ENCODE measurements around the gene POFUT2.

The POFUT2 gene

DNA sequence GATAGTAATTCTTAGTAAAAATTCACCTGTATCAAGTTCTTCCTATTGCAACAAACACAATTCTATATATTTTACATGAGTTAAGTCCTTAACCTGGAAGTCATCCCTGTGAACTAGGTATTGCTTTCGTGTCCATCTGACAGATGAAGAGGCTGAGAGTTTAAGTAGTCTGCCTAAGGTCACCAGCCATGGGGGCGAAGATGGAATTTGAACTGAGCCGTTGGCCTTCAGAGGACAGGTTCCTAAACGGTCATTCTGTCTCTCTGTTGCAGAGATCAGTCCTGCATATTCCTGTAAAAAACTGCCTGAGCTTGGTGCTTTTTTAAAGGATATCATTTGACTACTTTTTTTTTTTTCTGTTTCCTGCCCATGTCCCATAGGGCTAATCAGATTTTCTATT is 10.2 kb upstream of the POFUT2 start:
- DNase-seq (ENCODE audit: low read depth), result no peak

DNA sequence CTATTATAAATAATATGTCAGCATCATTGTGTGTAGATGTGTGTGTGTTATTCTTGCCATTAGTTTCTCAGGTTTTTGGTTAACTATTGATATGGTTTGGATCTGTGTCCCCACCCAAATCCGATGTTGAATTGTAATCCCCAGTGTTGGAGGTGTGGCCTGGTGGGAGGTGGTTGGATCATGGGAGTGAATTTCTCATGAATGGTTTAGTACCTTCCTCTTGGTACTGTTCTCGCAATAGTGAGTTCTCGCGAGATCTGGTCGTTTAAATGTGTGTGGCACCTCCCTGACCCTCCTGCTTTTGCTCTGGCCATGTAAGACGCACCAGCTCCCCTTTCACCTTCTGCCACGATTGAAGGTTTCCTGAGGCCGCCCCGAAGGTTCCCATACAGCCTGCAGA is 9.6 kb upstream of the POFUT2 start:
- DNase-seq (ENCODE audit: low read depth), result no peak

DNA sequence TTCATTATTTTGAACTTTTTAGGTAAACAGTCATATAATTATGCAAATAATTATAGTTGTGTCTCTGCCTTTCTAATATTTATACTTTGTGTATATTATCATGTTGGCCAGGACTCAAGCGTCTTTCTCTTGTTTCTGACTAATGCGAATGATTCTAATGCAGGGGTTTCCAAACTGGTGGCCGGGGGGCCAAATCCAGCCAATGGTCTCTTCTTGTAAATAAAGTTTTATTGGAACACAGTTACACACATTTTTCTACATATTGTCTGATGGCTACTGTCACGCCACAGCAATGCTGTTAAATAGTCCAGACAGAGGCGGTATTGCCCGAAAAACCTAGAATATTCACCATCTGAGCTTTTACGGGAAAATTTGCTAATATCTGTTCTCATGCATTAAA is 8.9 kb upstream of the POFUT2 start:
- no peak for DNase-seq (ENCODE audit: low read depth)

DNA sequence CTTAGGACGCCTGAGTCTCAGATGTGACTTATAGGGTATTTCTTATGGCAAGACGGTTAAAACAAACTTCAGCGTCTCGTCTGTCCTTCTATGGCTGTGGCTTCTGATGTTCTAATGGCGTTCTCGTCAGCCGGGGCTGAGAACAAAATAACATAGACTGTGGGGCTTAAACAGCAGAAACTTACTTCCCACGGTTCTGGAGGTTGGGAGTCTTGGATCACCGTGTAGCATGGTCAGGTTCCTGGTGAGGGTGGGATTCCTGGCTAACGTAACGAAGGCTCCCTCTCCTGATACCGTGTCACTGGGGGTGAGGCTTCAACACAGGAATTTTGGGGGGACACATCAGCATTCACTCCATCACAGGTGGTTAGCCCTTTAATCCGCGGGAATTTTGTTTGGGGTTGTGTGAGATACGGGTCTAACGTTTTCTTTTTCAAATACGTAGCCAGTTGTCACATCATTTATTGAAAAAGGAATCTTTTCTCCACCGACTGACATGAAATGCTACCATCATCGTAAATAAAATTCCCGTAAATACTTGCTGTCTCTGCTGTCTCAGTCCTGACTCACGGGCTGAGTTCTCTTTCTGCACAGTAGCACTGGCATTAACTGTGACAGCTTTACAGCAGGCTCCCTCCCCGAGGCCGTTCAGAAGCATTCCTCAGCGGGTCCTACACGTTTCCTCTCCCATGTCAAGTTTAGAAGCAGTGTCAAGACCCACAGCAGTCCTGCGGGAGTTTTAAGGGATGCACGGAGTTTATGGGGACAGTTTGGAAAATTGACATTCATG is 8.1 kb upstream of the POFUT2 start:
- no peak for DNase-seq (ENCODE audit: low read depth)

DNA sequence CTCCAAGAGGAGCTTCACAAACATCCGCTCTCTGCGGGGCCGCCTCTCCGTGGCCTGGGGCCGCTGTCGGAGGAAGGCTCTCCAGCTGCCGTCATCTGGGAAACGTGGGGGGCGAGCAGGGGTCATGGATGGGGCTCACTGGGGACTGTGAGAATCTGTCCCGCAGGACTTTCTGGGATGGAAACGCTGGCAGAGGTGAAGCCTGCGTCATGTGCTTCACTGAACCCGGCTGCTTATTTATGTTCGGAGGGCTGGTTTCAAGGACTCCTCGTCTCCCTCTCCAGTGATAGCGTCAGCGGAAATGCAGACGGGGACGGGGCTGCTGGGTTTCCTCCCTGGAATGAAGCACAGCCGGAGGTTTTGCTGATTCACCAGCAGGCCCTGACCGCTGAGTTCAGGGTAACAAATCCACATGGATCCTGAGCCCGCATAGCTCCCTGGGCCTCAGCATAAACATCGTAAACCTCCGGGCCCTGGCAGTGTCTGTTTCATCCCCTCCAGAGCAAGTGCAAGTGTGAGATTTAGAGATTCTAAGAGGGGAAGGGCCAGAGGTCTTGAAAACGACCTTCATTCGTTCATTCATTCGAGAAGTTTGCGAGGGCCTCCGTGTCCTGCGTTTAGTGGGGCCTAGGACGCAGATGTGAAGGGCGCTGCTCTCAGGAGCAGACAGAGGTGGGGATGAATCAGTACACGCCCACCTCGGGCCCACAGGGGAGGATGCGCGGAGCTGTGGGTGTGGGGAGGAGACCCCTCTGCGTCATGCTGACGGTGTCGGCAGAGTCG is 7.0 kb upstream of the POFUT2 start:
- no peak for DNase-seq (ENCODE audit: low read depth)

DNA sequence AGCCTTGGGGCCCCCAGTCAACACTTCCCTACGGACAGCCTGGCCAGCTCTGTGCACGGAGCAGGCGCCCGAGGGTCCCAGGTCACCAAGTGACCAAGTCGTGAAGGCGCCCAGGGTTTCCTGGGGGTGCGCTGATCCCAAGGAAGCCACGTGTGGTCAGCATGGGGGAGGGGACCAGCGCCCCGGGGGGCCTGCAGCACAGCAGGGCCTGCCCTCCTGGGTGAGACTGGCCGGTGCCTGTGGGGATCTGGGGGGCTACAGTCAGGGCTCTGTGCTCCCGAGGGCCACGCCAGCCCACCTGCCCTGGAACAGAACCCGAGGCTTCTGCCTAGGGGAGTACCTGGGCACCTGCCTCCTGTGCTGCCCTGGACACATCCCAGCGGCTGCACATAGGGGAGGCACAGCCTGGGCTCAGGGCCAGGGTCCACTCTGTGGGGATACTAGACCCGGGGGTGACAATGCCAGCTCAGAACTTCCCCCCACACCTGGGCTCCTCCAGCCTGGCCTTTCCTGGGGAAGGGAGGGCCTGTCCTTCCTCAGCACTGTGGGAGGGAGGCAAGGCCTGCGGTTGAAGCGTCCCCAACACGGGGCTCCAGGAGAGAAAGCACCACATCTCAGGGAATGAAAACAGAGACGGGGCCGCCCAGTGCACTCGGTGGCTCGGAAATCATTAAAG is 6.2 kb upstream of the POFUT2 start:
- no peak for DNase-seq (ENCODE audit: low read depth)

DNA sequence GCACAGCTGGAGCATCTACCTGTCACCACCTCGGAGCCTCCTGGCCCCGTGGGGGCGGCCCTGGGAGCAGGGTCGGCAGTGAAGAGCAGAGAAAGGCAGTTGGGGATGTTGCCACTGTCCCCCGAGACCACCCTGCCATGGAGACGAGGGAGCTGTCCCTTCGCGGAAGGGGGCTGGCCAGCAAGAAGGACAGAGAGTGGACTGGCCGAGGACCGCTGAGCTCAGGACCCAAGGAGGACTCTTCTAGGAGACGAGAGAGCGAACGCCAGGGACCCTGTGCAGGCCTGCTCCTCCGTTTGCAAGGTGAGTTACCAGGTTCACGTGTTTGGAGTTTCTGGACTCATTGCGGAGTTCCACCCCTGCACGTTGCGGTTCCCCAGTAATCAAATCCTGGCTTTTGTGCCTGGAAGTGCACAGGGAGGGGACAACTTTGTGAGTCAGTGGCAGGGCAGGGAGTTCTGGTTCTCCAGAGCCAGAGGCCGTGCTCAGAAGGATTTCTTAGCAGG is 5.6 kb upstream of the POFUT2 start:
- no peak for DNase-seq (ENCODE audit: low read depth)

DNA sequence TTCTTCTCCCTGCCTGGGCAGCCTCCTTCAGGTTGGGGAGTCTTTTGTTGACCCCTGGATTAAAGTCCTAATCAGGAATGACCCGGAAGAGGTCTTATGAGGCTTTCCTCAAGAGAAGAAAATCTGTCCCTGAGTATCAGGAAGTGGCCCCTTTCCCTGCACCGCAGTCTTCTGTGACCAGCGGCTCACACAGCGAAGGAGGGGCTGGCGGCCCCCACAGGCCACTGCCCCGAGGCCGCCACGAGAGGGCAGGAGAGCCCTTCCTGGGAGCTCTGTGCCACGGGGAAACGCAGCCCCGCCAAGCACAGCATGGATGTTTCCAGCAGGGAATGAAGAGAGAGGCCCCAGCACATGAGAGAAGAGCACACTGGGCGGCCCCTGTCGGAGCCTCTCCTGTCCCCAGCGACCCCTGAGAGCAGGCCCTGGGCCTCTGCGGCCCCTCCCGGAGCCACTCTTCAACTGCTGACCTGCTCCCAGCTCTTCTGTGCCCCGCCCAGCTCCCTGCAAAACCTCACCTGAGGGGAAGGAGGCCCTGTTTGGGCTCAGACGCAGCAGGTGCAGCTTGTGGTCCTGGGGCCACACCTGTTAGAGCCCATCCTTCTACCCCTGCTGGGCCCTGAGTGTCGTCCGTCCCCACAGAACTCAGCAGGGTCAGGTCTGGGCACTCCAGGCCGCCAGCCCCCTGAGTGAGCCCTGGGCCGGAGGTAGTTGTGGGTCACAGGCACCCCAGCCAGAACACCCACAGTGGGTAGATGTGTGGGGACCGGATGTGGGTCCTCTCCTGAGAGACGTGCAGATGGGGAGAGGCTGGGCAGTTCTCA is 4.9 kb upstream of the POFUT2 start:
- peak; percentile 55 for DNase-seq (ENCODE audit: low read depth)

DNA sequence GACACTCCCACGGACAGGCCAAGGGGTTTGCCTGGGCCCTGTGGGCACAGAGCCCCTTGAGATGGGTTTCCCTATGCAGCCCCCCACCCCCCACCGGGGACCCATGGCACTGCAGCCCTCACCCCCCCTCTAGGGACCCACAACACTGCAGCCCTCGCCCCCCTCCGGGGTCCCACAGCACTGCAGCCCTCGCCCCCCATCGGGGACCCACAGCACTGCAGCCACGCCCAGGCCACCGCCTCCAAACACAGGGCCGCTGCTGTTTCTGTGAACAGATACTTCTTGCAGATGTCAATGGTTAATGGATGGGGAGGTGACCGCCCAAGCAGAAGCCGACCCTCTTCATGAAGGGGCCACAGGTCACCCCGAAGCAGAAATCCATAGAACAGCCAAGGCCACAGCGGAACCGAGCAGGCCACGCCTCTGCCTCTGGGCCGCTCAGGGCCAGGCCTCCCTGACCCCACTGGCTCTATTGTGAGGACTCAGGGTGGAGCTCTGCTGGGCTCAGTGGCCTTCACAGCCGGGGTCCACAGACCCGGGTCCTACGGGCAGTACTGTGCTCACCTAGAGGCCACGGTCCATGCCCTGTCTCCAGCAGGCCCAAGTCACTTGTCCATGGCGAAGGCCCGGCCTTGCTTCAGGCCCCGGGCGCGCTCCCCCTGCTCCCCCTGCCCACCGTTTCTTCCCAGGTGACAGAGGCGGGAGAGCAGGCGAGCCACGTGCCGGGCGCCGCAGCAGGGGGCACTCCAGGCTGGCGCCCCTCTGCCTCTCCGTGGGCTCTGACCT is 4.1 kb upstream of the POFUT2 start:
- no peak for DNase-seq (ENCODE audit: low read depth)

DNA sequence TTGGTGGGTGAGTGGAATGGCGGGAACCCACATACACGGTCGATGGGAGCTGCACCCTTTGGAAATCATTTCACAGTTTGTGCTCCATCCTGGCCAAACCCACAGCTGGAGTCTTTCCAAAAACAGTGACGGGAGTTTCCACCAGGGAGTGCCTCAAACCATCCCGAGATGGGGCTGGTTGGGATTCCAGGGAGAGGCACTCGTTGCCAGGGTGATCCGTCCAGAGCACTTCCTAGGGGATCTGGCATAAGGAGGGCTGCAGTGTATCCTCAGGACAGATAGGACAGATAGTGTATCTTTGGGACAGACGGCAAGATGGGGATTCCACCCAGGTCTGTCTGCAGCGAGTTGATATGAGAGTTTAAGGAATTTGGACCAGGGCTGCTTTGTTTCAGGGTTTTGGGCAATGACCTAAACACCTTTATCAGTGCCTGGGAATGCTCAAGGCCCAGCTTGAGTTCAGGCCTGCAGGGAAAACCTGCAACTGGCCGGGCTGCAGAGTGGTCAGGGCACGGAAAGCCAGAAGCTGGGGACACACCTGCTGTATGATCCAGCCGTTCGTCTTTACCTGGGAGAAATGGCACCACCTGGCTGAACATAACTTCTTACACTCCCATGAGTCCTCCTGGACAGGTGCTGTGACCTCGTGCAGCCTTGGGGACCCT is 3.4 kb upstream of the POFUT2 start:
- no peak for DNase-seq (ENCODE audit: low read depth)

DNA sequence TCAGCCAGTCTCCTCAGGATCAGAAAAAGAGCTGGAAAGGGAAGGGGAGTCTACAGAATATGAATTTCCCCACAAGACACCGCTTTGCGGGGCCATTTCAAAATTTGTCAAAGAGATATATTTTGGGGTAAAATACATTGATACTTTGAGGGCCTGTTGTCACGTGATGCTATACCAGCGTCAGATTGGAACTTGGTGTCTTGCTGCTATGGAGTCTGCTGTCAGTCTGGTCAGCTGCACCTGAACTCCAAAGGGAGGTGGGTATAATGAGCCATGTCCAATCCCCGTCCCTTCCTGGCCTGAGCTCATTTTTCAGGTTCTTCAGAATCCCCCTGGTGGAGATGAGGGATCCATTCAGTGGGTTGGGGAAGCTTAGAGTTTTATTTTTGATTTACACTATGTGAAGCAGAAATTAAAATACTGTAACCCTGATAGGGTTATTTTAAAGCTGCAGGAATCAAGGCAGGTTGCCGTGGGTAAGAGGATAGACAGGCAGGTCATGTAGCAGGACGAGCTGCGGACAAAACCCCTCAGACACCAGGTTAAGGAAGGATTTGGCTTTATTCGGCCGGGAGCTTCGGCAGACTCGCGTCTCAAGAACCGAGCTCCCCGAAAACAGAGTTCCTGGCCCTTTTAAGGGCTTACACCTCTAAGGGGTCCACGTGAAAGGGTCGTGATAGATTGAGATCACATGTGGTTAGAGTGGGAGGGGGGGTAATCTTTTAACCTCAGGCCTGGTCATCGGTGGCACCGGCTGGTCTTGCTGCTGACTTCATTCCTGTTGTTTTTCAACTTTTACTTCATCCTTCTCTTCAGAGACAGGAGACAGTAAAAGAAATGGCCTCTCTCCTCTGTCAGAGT is 2.2 kb upstream of the POFUT2 start:
- DNase-seq (ENCODE audit: low read depth), result no peak

DNA sequence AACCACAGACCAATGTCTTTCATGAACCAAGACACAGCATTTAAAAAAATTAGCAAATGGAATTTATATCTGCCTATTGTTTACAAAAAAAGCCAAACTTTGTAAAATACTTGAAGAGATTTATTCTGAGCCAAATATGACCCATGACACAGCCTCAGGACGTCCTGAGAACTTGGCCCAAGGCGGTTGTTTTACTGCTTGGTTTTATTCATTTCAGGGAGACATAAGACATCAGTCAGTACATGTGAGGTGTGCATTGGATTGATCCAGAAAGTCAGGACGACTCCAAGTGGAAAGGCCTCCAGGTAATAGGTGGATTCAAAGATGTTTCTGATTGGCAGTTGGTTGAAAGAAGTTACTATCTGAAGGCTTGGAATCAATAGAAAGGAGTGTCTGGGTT is 1.4 kb upstream of the POFUT2 start:
- DNase-seq (ENCODE audit: low read depth), result no peak

DNA sequence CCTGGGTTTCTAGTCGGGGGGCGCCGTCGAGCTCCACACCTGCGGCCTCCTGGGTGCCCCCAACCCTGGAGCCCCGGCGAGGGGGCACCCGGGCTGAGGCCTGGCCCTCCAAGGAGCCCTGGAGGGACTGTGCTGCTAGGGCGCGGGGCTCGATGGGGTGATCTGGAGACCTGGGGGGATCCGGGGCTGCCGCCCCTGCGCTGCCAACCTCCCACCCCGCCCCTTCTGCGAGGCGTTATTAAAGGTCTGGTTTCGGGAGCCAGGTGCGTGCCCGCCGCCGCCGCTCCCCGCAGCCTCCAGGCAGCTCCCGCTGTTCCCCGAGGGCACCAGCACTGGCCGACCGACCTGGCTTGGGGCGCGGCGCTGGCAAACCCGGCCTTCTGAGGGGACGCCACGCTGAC is 746 bp upstream of the POFUT2 start:
- DNase-seq (ENCODE audit: low read depth), result no peak

DNA sequence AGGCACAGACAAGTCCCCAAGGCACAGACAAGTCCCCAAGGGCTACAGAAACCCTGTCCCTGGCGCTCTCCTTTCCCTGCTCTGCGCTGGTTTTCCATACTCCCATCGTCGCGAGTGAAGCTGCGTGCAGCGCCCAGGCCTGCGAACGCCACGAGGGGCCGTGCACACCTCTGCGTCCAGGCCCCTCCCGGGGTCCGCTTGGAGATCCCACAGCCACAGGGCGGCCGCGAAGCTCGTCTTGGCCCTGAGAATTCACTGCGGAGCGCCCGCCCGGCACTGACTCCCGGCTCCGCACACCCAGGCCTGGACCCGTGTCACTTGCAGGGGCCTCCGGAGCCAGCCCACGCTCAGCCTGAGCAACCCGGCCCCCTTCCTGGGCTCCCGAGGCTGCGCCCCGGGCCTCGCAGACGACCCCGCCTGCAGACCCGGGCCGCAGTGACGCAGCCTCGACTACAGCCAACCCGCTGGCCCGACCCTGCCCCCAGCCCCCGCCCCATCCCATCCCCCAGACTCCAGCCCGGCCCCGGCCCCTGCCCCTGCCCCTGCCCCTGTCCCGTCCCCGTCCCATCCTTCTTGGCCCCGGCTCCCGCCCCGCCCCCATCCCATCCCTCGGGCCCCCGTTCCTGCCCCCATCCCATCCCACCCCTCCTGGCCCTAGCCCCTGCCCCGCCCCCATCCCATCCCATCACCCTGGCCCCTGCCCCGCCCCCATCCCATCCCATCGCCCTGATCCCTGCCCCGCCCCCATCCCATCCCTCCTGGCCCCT is 841 bp downstream of the POFUT2 start:
- no peak for DNase-seq (ENCODE audit: low read depth)

DNA sequence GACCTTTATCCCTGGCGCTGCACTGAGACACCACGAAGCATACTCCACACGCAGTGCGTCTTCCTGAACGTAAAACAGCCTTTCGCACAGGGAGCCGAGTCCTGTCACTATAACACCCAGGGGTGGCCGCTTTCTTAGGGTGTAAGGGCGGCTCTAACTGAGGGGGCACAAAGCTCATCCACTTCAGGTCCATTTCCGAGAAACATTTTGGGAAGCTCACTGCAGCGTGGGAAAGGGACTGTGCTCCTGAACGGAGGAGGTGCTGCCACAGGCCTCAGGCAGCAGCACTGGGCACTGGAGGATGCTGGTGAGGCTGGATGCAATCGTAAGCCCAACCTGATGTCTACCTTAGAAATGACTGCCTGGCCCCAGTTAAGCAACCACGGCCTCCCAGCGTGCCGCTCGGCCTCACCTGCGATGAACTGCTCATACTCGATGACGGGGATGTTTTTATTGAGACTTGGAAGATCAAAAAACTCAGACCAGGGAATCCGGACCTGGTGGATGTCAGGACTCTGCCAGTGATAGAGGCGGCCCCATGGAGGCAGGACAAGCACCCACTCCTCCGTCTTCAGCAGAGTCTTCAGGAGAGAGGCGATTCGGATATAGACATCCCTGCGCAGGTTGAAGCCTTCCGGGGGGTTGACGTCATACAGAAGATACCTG is 2.3 kb downstream of the POFUT2 start:
- no peak for DNase-seq (ENCODE audit: low read depth)

DNA sequence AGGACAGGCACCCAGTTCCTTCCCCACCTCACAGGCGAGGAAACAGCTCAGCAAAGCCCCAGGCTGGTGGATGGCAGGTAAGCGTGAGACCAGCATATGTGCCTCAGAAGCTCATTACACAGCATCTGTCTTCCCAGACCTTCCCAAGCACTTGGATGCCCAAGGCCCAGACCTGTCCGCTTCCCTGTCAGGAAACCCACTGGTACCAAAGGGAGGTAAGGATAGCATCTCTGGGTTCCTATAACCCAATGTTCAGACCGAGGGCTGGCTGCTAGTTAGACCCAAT is 3.3 kb downstream of the POFUT2 start:
- DNase-seq (ENCODE audit: low read depth), result no peak

DNA sequence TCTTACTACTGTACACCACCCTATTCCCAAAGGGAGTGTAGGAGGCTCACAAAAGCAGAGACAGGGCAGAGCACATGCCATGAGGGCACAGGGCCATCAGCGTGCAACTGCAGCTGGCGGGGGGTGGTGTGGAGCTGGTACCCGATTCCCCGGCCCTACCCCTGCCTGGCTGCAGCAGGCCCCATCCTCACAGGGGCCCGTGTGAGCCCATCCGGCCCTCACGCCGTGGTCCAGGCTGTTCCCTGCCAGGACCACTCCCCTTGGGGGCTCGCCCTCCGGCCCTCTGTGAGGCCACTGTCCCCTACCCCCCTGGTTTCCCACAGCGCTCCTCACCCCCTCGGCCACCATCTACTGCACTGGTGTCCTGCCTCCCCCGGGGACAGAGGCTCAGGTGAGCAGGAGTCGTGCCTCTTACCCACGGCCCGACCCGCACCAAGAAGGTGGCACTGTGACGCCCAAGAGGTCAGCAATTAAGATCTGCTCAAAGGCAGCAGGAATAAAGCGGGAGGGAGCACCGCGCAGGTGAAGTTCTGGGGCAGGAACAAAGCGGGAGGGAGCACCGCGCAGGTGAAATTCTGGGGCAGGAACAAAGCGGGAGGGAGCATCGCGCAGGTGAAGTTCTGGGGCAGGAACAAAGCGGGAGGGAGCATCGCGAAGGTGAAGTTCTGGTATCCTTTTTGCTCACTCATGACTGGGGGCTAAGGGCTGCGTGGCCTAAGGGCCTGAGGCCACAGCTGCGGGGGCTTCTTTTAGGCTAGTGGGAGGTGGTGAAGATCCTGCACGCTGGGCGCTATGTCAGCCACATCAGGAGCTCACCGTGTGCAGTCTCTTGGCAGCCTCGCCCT is 3.9 kb downstream of the POFUT2 start:
- no peak for DNase-seq (ENCODE audit: low read depth)

Measured in activated gamma-delta T cell treated with anti-CD3 and anti-CD28 coated beads, Interleukin-2, amount 50 U/mL, for 16 hours (primary cell).